ENCODE results near the gene SPDEF.

GRCh38 chr6:34540841-34541240 is 15.3 kb downstream of the SPDEF start:
- TF ChIP-seq ZBTB42 (CRISPR knock-in tag; IDR thresholded peaks at IDR 0.05) (no peak), ELF4 (CRISPR knock-in tag; IDR thresholded peaks at IDR 0.05; ENCODE audit: borderline replicate concordance) (no peak), KAT2B (IDR thresholded peaks at IDR 0.05; ENCODE audit: borderline replicate concordance, low read depth, low read length) (no peak), TAF1 (CRISPR knock-in tag; IDR thresholded peaks at IDR 0.05) (no peak), CTCF (CRISPR knock-in tag; IDR thresholded peaks at IDR 0.05) (no peak), POLR2A (IDR thresholded peaks at IDR 0.05; ENCODE audit: insufficient read depth in 1 of 2, low read depth in 2 of 2, low read length in 2 of 2) (no peak)

Data from HepG2 (cell line).